WTC11 (cell line): Measurements from ENCODE around the gene CAPZA3. TPM values are rescaled to one million over a fixed set of nuclear protein-coding genes. Genes with fewer than 3 reads are reported as not detected.

Experiments
- ATAC-seq: fragments of 200-7000 bp; cut with Tn5 transposase; 2 replicates; pipeline ENCODE4 v1.10.0; 2021; ENCODE audit warnings: mild to moderate bottlenecking, moderate library complexity
- CTCF ChIA-PET: fragments of 300-600 bp; sonication (Branson Sonifier 250); formaldehyde crosslinking; loops from one replicate; lab custom pipeline; 2021; ENCODE audit warnings: antibody characterized with exemption; lab: Charles Lee
- POLR2A ChIA-PET: fragments of 350-600 bp; sonication (Branson Sonifier 250); formaldehyde crosslinking; loops from one replicate; lab custom pipeline; 2021; ENCODE audit warnings: antibody characterized with exemption; lab: Charles Lee
- DNase-seq: peaks from one replicate; pipeline ENCODE4 v3.0.0; 2021; ENCODE audit warnings: low spot score
- H3K27ac Mint-ChIP-seq: 2 replicates; pipeline ENCODE4 v1.8.0; 2021; ENCODE audit warnings: mixed read lengths
- H3K27me3 Mint-ChIP-seq: 2 replicates; pipeline ENCODE4 v1.8.0; 2021; ENCODE audit warnings: low read depth, mild to moderate bottlenecking, moderate library complexity, mixed read lengths
- H3K36me3 Mint-ChIP-seq: 2 replicates; pipeline ENCODE4 v1.8.0; 2021; ENCODE audit warnings: mixed read lengths
- H3K4me1 Mint-ChIP-seq: 2 replicates; pipeline ENCODE4 v1.8.0; 2022; ENCODE audit warnings: mixed read lengths
- H3K4me3 Mint-ChIP-seq: 2 replicates; pipeline ENCODE4 v1.8.0; 2021; ENCODE audit warnings: mild to moderate bottlenecking, moderate library complexity, mixed read lengths
- H3K9me3 Mint-ChIP-seq: 2 replicates; pipeline ENCODE4 v1.8.0; 2021; ENCODE audit warnings: mixed read lengths
- ESRRA ChIP-seq: sonication (generic); formaldehyde crosslinking; IDR thresholded peaks from 2 replicates; pipeline ENCODE4 v1.8.1; 2022; ENCODE audit warnings: mild to moderate bottlenecking, missing genetic modification reagents, borderline replicate concordance
- FOXJ3 ChIP-seq: sonication (generic); formaldehyde crosslinking; IDR thresholded peaks from 2 replicates; pipeline ENCODE4 v1.9.0; 2021; ENCODE audit warnings: missing genetic modification reagents, mild to moderate bottlenecking, borderline replicate concordance
- FOXP4 ChIP-seq: sonication (generic); formaldehyde crosslinking; IDR thresholded peaks from 2 replicates; pipeline ENCODE4 v1.8.0; 2022; ENCODE audit warnings: mild to moderate bottlenecking, missing genetic modification reagents
- GABPB1 ChIP-seq: sonication (generic); formaldehyde crosslinking; IDR thresholded peaks from 2 replicates; pipeline ENCODE4 v1.8.1; 2023; ENCODE audit warnings: mild to moderate bottlenecking, missing genetic modification reagents
- GTF2I ChIP-seq: fragments of 250-450 bp; sonication (Bioruptor Pico); conservative IDR thresholded peaks from 2 replicates; pipeline ENCODE4 v1.4.0; 2021; ENCODE audit warnings: mild to moderate bottlenecking
- NR1H2 ChIP-seq: sonication (generic); formaldehyde crosslinking; IDR thresholded peaks from 2 replicates; pipeline ENCODE4 v1.9.0; 2021; ENCODE audit warnings: mild to moderate bottlenecking, moderate library complexity, missing genetic modification reagents
- NR2C2 ChIP-seq: sonication (generic); formaldehyde crosslinking; IDR thresholded peaks from 2 replicates; pipeline ENCODE4 v1.8.0; 2022; ENCODE audit warnings: mild to moderate bottlenecking, missing genetic modification reagents
- PRDM15 ChIP-seq: sonication (generic); formaldehyde crosslinking; IDR thresholded peaks from 2 replicates; pipeline ENCODE4 v1.8.0; 2022; ENCODE audit warnings: missing genetic modification reagents
- SOX15 ChIP-seq: fragments of 250-450 bp; sonication (Bioruptor Pico); IDR thresholded peaks from 2 replicates; pipeline ENCODE4 v1.9.0; 2021; ENCODE audit warnings: mild to moderate bottlenecking
- TEAD1 ChIP-seq: sonication (generic); formaldehyde crosslinking; IDR thresholded peaks from 2 replicates; pipeline ENCODE4 v1.8.0; 2022; ENCODE audit warnings: mild to moderate bottlenecking, missing genetic modification reagents
- TP53 ChIP-seq: sonication (generic); formaldehyde crosslinking; IDR thresholded peaks from 2 replicates; pipeline ENCODE4 v1.8.1; 2023; ENCODE audit warnings: mild to moderate bottlenecking, missing genetic modification reagents
- ZNF121 ChIP-seq: sonication (generic); formaldehyde crosslinking; IDR thresholded peaks from 2 replicates; pipeline ENCODE4 v1.8.0; 2023; ENCODE audit warnings: missing genetic modification reagents
- ZNF138 ChIP-seq: sonication (generic); formaldehyde crosslinking; conservative IDR thresholded peaks from 2 replicates; pipeline ENCODE4 v1.8.1; 2022; ENCODE audit warnings: mild to moderate bottlenecking, moderate library complexity, missing genetic modification reagents
- ZNF219 ChIP-seq: sonication (generic); formaldehyde crosslinking; IDR thresholded peaks from 2 replicates; pipeline ENCODE4 v1.8.0; 2023; ENCODE audit warnings: missing genetic modification reagents, mild to moderate bottlenecking, borderline replicate concordance
- ZNF263 ChIP-seq: sonication (generic); formaldehyde crosslinking; IDR thresholded peaks from 2 replicates; pipeline ENCODE4 v1.8.1; 2022; ENCODE audit warnings: low read depth, mild to moderate bottlenecking, moderate library complexity, missing genetic modification reagents
- ZNF317 ChIP-seq: sonication (generic); formaldehyde crosslinking; IDR thresholded peaks from 2 replicates; pipeline ENCODE4 v1.8.1; 2023; ENCODE audit warnings: low read depth, mild to moderate bottlenecking, moderate library complexity, missing genetic modification reagents, borderline replicate concordance
- ZNF423 ChIP-seq: fragments of 250-450 bp; sonication (Bioruptor Pico); IDR thresholded peaks from 2 replicates; pipeline ENCODE4 v2.1.2; 2022; ENCODE audit warnings: mild to moderate bottlenecking, moderate library complexity
- ZNF512 ChIP-seq: sonication (generic); formaldehyde crosslinking; IDR thresholded peaks from 2 replicates; pipeline ENCODE4 v1.8.1; 2022; ENCODE audit warnings: missing genetic modification reagents, borderline replicate concordance
- ZNF532 ChIP-seq: fragments of 250-450 bp; sonication (Bioruptor Pico); IDR thresholded peaks from 2 replicates; pipeline ENCODE4 v1.9.0; 2021; ENCODE audit warnings: mild to moderate bottlenecking, borderline replicate concordance
- ZNF671 ChIP-seq: fragments of 250-450 bp; sonication (Bioruptor Pico); IDR thresholded peaks from 2 replicates; pipeline ENCODE4 v1.8.0; 2021; ENCODE audit warnings: mild to moderate bottlenecking
- total RNA-seq: library from RNA; stranded (reverse); gene quantifications from 3 replicates; pipeline ENCODE4 v1.2.3, GENCODE V29; 2021

The CAPZA3 gene
- total RNA-seq, 1 experiment from 2014 or later: not detected

GRCh38 chr12:18720690-18721089 is 17.2 kb upstream of the CAPZA3 start:
- no peak overlapping the region for H3K27ac Mint-ChIP-seq
- H3K4me1 Mint-ChIP-seq: 0 out of 2 replicates have a peak, but pooled peaks cover 5% of the 10 kb centered on the region
- no peak overlapping the region for H3K4me3 Mint-ChIP-seq
- TF ChIP-seq ESRRA (CRISPR knock-in tag) (no peak), ZNF423 (CRISPR knock-in tag) (no peak), GTF2I (no peak), ZNF121 (CRISPR knock-in tag) (no peak), ZNF671 (CRISPR knock-in tag) (no peak)
- no peaks in the 10 kb centered on the region for H3K36me3 Mint-ChIP-seq
- DNase-seq (no peak), ATAC-seq (no peak)
- ChIA-PET CTCF (no interaction called here), POLR2A (no interaction called here)
- H3K9me3 Mint-ChIP-seq: no peaks in the 10 kb centered on the region
- no peaks in the 10 kb centered on the region for H3K27me3 Mint-ChIP-seq

GRCh38 chr12:18721452-18721851 is 16.5 kb upstream of the CAPZA3 start:
- ChIA-PET CTCF (no interaction called here), POLR2A (no interaction called here)
- H3K27me3 Mint-ChIP-seq: no peaks in the 10 kb centered on the region
- H3K9me3 Mint-ChIP-seq: no peaks in the 10 kb centered on the region
- H3K4me1 Mint-ChIP-seq: no peaks in the 10 kb centered on the region
- no peak for DNase-seq
- H3K4me3 Mint-ChIP-seq: no peak overlapping the region
- H3K36me3 Mint-ChIP-seq: no peaks in the 10 kb centered on the region
- no peak for ATAC-seq
- TF ChIP-seq FOXP4 (CRISPR knock-in tag) (no peak), FOXJ3 (CRISPR knock-in tag) (no peak), ZNF532 (CRISPR knock-in tag) (no peak), PRDM15 (no peak), NR2C2 (CRISPR knock-in tag) (no peak), SOX15 (no peak), TP53 (no peak), ZNF512 (no peak), TEAD1 (CRISPR knock-in tag) (no peak), ZNF219 (CRISPR knock-in tag) (no peak), NR1H2 (no peak), GABPB1 (CRISPR knock-in tag) (no peak), ZNF138 (CRISPR knock-in tag) (no peak), ZNF317 (no peak), ZNF263 (CRISPR knock-in tag) (no peak)
- H3K27ac Mint-ChIP-seq: no peak overlapping the region
